GM12872 (cell line): ENCODE data around the gene CAPZA1.

Experiments
- CTCF ChIP-seq: IDR thresholded peaks from 3 replicates; pipeline ENCODE4 v1.5.1; 2011; ENCODE audit warnings: low read depth, mild to moderate bottlenecking, low read length, moderate library complexity; ENCODE audit not compliant: insufficient read depth

The CAPZA1 gene

GRCh38 chr1:112699425-112700144, 80.0 kb downstream of the CAPZA1 start:
- TF ChIP-seq CTCF = no peak

- no peak for TF ChIP-seq CTCF
Measured at GRCh38 chr1:112700290-112701226, 80.9 kb downstream of the CAPZA1 start.

GRCh38 chr1:112701227-112702066, 81.8 kb downstream of the CAPZA1 start:
- TF ChIP-seq CTCF = no peak

- no peak for TF ChIP-seq CTCF
Measured at GRCh38 chr1:112702067-112702395, 82.4 kb downstream of the CAPZA1 start.

- TF ChIP-seq CTCF = no peak
Measured at GRCh38 chr1:112702420-112703261, 83.0 kb downstream of the CAPZA1 start.

GRCh38 chr1:112703706-112704105, 84.1 kb downstream of the CAPZA1 start:
- no peak for TF ChIP-seq CTCF
